Measurements from ENCODE around the gene SAMHD1. TPM values are rescaled to one million over a fixed set of nuclear protein-coding genes. Genes with fewer than 3 reads are reported as not detected.

SAMHD1 gene
- total and polyA plus RNA-seq, 2 donors (not counting 3 experiments of a cell fraction or from before 2014, with no cell fraction given) = 13.7 to 27.5 TPM

DNA sequence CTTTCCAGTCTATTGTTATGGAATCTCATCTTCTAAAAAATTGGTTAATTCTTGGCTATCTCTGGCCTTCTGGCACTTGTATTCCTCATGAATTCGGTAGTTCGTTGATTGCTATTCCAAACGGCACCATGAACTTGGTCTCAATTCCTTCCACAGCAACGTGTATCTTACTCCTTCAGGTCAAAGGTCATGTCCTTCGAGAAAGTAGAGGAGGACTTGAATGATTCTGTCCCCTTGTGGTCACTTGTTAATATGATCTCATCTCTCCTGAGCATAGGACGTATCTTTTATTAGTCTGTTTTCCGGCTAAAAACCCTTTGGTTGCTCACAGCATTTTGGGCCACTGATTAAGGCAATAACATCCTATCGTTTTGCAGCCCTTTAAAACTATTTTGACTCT is 66.2 kb downstream of the SAMHD1 start:
- no peak for FAIRE-seq
- ChIA-PET POLR2A (no interaction called here), CTCF (interaction anchor here (1.0 to 2.6 kb wide), 7 partner anchors 19 to 612 kb away, joined by 3 to 23 read pairs (median 5); no protein-coding TSS in a partner anchor)
- Histone ChIP-seq H3K9ac (replicated peaks; ENCODE audit: extremely low read depth, insufficient read depth, low read length) (no peak overlapping the region), H3K4me3 (replicated peaks in 1 of 3; ENCODE audit: insufficient read depth in 1 of 3, low read depth in 1 of 3, low read length in 3 of 3) (no peak overlapping the region), H3K9me1 (replicated peaks; ENCODE audit: control insufficient read depth, extremely low read depth, insufficient read depth, low read length) (no peaks in the 10 kb centered on the region), H3K9me3 (replicated peaks; ENCODE audit: control insufficient read depth, insufficient read depth, low read length) (no peaks in the 10 kb centered on the region), H3K27me3 (ENCODE audit: control insufficient read depth in 2 of 2, insufficient read depth in 2 of 2, low read length in 2 of 2) (no peaks in the 10 kb centered on the region), H3K79me2 (ENCODE audit: control insufficient read depth, insufficient read depth, low read length) (no peaks in the 10 kb centered on the region), H4K20me1 (replicated peaks; ENCODE audit: control insufficient read depth, extremely low read depth, insufficient read depth, low read length) (no peaks in the 10 kb centered on the region), H3K4me2 (ENCODE audit: insufficient read depth, low read length) (no peak overlapping the region), H3K4me1 (ENCODE audit: control insufficient read depth, extremely low read depth, insufficient read depth, low read length) (no peaks in the 10 kb centered on the region), H3K27ac (ENCODE audit: insufficient read depth, low read depth, low read length) (no peak overlapping the region), H3K36me3 (ENCODE audit: control insufficient read depth in 2 of 2, extremely low read depth in 1 of 2, insufficient read depth in 2 of 2, low read length in 2 of 2) (no peaks in the 10 kb centered on the region), H2AFZ (ENCODE audit: low read depth, low read length) (no peak overlapping the region)
- TF ChIP-seq POLR2A (IDR thresholded peaks at IDR 0.05; ENCODE audit: low read depth, low read length) (no peak), EZH2 (IDR thresholded peaks at IDR 0.05; ENCODE audit: borderline replicate concordance, low read depth, low read length, severe bottlenecking) (no peak), JUN (IDR thresholded peaks at IDR 0.05; ENCODE audit: borderline replicate concordance, insufficient read depth, insufficient read length, low read depth) (no peak), MYC (IDR thresholded peaks at IDR 0.05; ENCODE audit: low read depth, low read length) (no peak), FOS (IDR thresholded peaks at IDR 0.05; ENCODE audit: borderline replicate concordance, insufficient read depth, low read length) (no peak), POLR2AphosphoS5 (IDR thresholded peaks at IDR 0.05; ENCODE audit: insufficient read depth, low read depth, low read length) (no peak), GATA2 (IDR thresholded peaks at IDR 0.05; ENCODE audit: insufficient read depth, insufficient read length, low read depth, low read length) (no peak)
- TF ChIP-seq, protein P1, sequence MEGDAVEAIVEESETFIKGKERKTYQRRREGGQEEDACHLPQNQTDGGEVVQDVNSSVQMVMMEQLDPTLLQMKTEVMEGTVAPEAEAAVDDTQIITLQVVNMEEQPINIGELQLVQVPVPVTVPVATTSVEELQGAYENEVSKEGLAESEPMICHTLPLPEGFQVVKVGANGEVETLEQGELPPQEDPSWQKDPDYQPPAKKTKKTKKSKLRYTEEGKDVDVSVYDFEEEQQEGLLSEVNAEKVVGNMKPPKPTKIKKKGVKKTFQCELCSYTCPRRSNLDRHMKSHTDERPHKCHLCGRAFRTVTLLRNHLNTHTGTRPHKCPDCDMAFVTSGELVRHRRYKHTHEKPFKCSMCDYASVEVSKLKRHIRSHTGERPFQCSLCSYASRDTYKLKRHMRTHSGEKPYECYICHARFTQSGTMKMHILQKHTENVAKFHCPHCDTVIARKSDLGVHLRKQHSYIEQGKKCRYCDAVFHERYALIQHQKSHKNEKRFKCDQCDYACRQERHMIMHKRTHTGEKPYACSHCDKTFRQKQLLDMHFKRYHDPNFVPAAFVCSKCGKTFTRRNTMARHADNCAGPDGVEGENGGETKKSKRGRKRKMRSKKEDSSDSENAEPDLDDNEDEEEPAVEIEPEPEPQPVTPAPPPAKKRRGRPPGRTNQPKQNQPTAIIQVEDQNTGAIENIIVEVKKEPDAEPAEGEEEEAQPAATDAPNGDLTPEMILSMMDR (IDR thresholded peaks at IDR 0.05; ENCODE audit: extremely low read depth in 1 of 2, insufficient read depth in 1 of 2, low read depth in 1 of 2, low read length in 2 of 2) = no peak
- TF ChIP-seq, protein P2, sequence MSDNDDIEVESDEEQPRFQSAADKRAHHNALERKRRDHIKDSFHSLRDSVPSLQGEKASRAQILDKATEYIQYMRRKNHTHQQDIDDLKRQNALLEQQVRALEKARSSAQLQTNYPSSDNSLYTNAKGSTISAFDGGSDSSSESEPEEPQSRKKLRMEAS (IDR thresholded peaks at IDR 0.05; ENCODE audit: insufficient read depth, insufficient read length) = no peak
- intact Hi-C loops (cut with micrococcal nuclease) (loop anchor here (2.0 to 5.0 kb wide), 2 partner anchors 49 to 78 kb away; no protein-coding TSS in a partner anchor), dilution Hi-C loops (cut with MboI; ENCODE audit: extremely low pct_ligation_motif_present, low sequenced_read_pairs) (no loop called here)
- BruUV-seq (replicated peaks) = no TSS peak
- no peak for DNase-seq (ENCODE audit: low read depth, low spot score)
